ENCODE measurements around the gene DUSP6.

The DUSP6 gene, protein sequence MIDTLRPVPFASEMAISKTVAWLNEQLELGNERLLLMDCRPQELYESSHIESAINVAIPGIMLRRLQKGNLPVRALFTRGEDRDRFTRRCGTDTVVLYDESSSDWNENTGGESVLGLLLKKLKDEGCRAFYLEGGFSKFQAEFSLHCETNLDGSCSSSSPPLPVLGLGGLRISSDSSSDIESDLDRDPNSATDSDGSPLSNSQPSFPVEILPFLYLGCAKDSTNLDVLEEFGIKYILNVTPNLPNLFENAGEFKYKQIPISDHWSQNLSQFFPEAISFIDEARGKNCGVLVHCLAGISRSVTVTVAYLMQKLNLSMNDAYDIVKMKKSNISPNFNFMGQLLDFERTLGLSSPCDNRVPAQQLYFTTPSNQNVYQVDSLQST

GRCh38 chr12:89352492-89353187, at the start of gene DUSP6:
DUSP6 (minus strand) TSS chr12:89352501; CDS start chr12:89352039, 462 bp downstream.
- DNase-seq (ENCODE audit: low read depth) = peak; percentile 99

- DNase-seq (ENCODE audit: low read depth) = no peak
Measured at GRCh38 chr12:89401433-89402058, 49.2 kb upstream of the DUSP6 start.

DNA sequence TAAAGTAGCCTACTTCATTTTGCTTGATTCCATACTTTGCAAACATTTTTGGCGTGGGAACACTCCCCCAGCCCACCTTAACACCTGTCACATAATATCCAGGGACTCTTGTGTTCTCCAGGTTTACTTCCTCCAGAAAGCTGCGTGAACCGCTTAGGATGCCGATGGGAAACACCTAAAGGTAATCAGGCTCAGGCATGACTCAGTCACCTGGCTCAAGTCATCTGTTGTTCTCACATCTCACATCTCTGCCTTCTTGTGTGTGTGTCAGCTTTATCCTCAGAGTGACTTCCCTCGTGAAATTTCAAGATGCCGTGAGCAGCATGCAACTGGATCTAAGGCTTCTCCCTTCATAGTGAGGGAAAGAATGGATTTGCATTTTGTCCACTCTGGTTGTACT, 48.1 kb upstream of the DUSP6 start:
- no peak for DNase-seq (ENCODE audit: low read depth)

GRCh38 chr12:89395712-89396111, 43.4 kb upstream of the DUSP6 start:
- no peak for DNase-seq (ENCODE audit: low read depth)

DNA sequence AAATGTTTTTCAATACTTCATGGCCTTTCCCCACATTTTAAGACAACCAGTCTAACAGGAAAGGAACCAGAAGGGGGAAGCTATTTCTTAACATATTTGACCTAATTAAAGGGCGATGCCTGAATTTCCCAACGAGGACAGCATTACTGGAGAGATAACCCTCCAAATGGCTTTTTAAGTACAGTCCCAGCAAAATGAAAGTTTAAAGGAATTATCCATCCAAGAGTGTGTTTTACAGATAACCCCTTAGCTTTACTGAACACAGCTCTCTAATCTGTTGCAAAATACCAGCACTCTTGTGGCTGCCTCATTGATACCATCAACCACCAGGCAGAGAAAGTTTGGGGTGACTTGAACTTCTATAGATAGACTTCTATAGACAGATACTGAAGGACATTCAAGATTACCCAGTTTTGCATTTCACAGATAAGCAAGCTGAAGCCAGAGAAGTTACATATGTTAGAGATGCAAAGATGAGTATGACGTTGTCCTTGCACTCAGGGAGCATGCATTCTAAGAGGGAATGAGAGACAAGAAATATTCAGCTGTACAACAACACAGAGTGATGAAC, 41.3 kb upstream of the DUSP6 start:
- DNase-seq (ENCODE audit: low read depth) = peak; percentile 47

- DNase-seq (ENCODE audit: low read depth) = no peak
Measured at GRCh38 chr12:89392391-89392790, 40.1 kb upstream of the DUSP6 start.

- DNase-seq (ENCODE audit: low read depth) = no peak
Measured at GRCh38 chr12:89391726-89392336, 39.5 kb upstream of the DUSP6 start.

- DNase-seq (ENCODE audit: low read depth) = peak; percentile 95
Measured at GRCh38 chr12:89390802-89391673, 38.7 kb upstream of the DUSP6 start.

DNA sequence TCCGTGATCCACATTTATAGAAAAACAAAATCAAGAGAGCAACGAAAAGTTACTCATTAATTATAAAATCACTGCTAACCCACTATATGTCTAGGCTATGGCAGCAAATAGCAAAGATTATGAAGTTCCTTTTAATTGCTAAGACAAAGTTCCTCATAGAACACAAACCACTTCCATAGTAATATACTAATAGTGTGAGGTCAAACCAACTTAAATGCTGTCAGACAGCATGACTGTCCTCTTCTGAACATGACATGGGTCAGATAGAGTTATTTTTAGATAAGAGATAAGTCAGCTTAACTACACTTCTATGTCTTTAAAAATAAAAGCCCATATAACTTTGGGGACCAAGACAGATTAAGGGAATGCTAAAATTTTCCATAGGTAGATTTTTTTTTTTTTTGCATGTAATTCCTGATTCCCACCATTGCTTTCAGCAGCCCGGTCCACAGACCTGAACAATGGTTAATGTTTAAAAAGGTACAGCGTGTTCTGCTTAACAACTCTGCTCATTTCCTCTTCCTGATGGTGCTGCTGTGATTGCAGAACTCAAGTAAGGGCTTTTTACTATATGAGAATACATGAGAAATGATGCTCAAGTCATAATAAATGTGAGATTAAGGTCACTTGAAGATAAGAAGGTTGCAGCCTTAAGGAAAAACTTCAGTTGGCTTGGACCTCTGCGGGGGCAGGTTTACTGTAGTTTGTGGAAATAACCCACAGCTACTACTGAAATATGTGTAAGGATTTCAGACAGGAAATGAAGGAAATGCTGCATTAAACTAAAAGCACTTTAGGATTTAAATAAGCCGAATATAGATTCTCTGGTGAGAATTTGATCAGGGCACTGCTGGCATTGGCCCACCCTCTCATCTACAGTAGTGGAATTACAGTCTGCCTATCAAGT, 37.7 kb upstream of the DUSP6 start:
- DNase-seq (ENCODE audit: low read depth) = peak; percentile 97

- no peak for DNase-seq (ENCODE audit: low read depth)
Measured at GRCh38 chr12:89386138-89386537, 33.8 kb upstream of the DUSP6 start.

DNA sequence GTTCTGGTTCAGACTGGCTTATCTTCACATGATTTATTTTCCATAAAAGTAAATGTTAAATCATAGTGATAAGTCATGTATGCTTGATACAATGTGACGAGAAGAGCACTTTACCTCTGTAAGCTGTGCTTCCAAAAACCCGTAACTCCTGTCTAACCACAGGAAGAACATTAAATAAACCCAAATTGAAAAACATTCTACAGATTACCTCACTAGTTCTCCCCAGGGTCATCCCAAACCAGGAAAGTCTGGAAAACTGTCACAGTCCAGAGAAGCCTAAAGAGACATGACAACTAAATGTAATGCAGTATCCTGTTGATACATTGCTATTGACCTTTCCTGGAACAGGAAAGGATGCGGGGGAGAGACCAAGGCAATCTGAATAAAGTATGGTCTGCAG, 32.5 kb upstream of the DUSP6 start:
- DNase-seq (ENCODE audit: low read depth) = no peak

- DNase-seq (ENCODE audit: low read depth) = peak; percentile 94
Measured at GRCh38 chr12:89384050-89384758, 31.9 kb upstream of the DUSP6 start.

DNA sequence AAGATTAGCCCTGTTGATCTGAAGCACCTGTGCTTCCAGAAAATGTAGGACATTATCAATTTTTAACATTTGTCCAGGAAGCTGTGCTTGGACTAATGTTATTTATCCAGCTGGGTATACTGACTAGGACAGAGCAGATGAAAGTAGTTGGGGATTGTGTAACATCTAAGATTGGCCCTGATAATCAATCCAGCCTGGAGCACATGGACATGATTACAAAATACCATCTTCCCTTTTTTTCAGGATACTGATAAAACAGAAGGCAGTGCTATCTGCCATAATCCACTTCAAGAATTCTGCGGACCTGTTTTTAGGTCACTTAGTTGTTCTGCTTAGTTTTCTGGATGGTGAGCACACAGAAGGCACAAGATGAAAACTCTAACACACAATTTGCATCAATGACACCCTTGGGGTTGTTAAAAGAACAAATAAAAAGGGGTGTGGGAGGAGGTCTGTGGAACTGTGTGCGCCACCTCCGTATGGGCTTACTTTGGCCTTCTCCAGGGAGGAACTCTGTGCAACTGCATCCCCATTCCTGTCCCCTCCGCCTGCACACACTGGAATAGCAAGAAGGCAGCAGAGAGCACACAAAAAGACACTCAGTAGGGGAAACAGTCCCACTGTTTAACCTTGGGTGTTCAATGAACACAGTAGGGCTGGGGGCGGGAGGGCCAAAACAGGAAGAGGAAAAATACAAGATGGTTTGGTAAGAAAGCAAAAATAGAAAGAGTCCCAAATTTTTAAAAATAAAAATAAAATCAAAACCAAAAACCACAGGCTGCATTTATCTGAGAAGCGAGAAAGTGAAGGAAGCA, 31.1 kb upstream of the DUSP6 start:
- peak; percentile 55 for DNase-seq (ENCODE audit: low read depth)

DNA sequence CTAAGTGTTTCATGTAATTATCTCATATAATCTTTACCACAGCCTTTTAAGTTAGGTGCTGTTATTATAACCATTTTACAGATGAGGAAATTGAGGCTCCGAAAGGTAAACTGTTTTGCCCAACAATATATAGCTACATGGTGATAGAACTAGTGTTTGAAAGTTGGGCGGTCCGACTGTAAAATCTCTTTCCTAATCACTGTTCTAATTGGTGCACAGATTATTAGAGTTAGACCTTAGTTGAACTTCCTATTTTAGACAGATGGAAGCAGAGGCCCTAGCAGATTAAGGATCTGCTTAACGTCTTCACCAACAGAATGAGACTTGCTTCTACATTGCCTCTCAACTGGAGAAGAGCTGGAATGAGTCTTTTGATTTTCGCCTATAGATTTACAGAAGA, 30.0 kb upstream of the DUSP6 start:
- DNase-seq (ENCODE audit: low read depth) = no peak

GRCh38 chr12:89379839-89380467, 27.7 kb upstream of the DUSP6 start:
- no peak for DNase-seq (ENCODE audit: low read depth)

- no peak for DNase-seq (ENCODE audit: low read depth)
Measured at GRCh38 chr12:89379148-89379838, 27.0 kb upstream of the DUSP6 start.

DNA sequence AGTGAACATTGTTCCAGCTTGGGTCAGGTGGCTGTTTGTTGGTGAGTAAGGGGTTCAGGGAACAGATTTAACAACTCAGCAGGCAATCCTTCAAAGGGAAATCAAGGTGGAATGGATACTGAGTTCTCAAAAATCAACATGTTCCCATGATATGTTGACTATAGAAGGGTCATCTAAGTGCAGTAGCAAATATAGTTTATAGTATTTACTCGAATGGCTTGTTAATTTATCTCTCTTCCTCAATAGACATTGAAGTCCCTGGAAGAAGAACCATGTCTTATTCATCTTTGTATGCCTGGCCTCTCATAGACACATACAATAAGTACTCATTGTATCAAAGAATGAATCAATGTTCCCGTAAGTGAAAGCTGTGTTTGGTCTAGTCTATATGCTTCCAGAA, 24.5 kb upstream of the DUSP6 start:
- DNase-seq (ENCODE audit: low read depth) = no peak

DNA sequence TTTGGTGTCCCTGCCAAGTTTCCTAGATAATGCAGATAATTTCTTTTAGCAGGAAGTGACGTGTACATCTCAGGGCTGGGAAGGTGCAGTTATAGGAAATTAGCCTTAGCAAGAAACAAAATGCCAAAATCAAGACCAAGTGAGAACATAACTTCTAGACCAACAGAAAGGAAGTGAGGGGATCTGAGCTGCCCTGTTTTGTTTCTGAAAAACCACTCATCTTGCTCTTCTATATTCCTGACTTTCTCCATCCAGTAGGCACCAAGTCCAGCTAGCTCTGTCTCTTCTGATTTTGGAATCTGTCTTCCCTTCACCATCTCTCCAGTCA, 23.9 kb upstream of the DUSP6 start:
- DNase-seq (ENCODE audit: low read depth) = no peak
